DOHH2 (cell line): Measurements from ENCODE around the gene SLCO2A1.

Experiments
- H3F3A ChIP-seq: fragments of 200-600 bp; sonication (generic), shearing (Covaris generic); 2 replicates; pipeline ENCODE4 v1.6.0; 2016; ENCODE audit warnings: antibody characterized with exemption, mild to moderate bottlenecking; ENCODE audit not compliant: control insufficient read depth, insufficient read depth
- H3K27ac ChIP-seq: fragments of 200-600 bp; sonication (generic); 2 replicates; pipeline ENCODE4 v1.5.1; 2014; ENCODE audit warnings: low read depth, mild to moderate bottlenecking, low read length, moderate library complexity
- H3K27me3 ChIP-seq: fragments of 200-600 bp; sonication (generic); 2 replicates; pipeline ENCODE4 v1.6.1; 2014; ENCODE audit warnings: mild to moderate bottlenecking, low read length, mixed read lengths; ENCODE audit not compliant: control insufficient read depth
- H3K36me3 ChIP-seq: fragments of 200-600 bp; sonication (generic); 2 replicates; pipeline ENCODE4 v1.6.1; 2014; ENCODE audit warnings: mild to moderate bottlenecking, low read length, moderate library complexity, mixed read lengths; ENCODE audit not compliant: control insufficient read depth
- H3K4me1 ChIP-seq: fragments of 200-600 bp; sonication (generic); 2 replicates; pipeline ENCODE4 v1.6.1; 2014; ENCODE audit warnings: mild to moderate bottlenecking, low read length, mixed read lengths; ENCODE audit not compliant: control insufficient read depth
- H3K4me2 ChIP-seq: fragments of 200-600 bp; sonication (generic); 2 replicates; pipeline ENCODE4 v1.6.0; 2014; ENCODE audit warnings: mild to moderate bottlenecking, low read length, moderate library complexity
- H3K4me3 ChIP-seq: fragments of 200-600 bp; sonication (generic); 2 replicates; pipeline ENCODE4 v1.5.1; 2014; ENCODE audit warnings: mild to moderate bottlenecking, low read length, mixed read lengths
- H3K79me2 ChIP-seq: fragments of 200-600 bp; sonication (generic); 2 replicates; pipeline ENCODE4 v1.6.1; 2014; ENCODE audit warnings: mild to moderate bottlenecking, low read length, mixed read lengths; ENCODE audit not compliant: control insufficient read depth
- H3K9me2 ChIP-seq: fragments of 200-600 bp; sonication (generic); replicated peaks from 2 replicates; pipeline ENCODE4 v1.6.1; 2014; ENCODE audit warnings: mild to moderate bottlenecking, low read length, mixed read lengths; ENCODE audit not compliant: control insufficient read depth
- H3K9me3 ChIP-seq: fragments of 200-600 bp; sonication (generic); 2 replicates; pipeline ENCODE4 v1.6.1; 2014; ENCODE audit warnings: antibody characterized with exemption, low read length, mixed read lengths; ENCODE audit not compliant: control insufficient read depth, insufficient read depth
- H4K20me1 ChIP-seq: fragments of 200-600 bp; sonication (generic); 2 replicates; pipeline ENCODE4 v1.6.0; 2014; ENCODE audit warnings: low read depth, mild to moderate bottlenecking, antibody characterized with exemption, low read length, moderate library complexity; ENCODE audit not compliant: control insufficient read depth, insufficient read depth
- CTCF ChIP-seq: fragments of 200-600 bp; sonication (generic); IDR thresholded peaks from one replicate; pipeline ENCODE4 v1.5.1; 2014; ENCODE audit warnings: antibody characterized with exemption, mild to moderate bottlenecking, low read depth, low read length; ENCODE audit not compliant: poor library complexity, severe bottlenecking
- EZH2phosphoT487 ChIP-seq: fragments of 200-600 bp; sonication (generic); IDR thresholded peaks from 2 replicates; pipeline ENCODE4 v1.6.1; 2017; ENCODE audit warnings: borderline replicate concordance, mild to moderate bottlenecking, antibody characterized with exemption, low read length, moderate library complexity, mixed read lengths

Gene SLCO2A1

DNA sequence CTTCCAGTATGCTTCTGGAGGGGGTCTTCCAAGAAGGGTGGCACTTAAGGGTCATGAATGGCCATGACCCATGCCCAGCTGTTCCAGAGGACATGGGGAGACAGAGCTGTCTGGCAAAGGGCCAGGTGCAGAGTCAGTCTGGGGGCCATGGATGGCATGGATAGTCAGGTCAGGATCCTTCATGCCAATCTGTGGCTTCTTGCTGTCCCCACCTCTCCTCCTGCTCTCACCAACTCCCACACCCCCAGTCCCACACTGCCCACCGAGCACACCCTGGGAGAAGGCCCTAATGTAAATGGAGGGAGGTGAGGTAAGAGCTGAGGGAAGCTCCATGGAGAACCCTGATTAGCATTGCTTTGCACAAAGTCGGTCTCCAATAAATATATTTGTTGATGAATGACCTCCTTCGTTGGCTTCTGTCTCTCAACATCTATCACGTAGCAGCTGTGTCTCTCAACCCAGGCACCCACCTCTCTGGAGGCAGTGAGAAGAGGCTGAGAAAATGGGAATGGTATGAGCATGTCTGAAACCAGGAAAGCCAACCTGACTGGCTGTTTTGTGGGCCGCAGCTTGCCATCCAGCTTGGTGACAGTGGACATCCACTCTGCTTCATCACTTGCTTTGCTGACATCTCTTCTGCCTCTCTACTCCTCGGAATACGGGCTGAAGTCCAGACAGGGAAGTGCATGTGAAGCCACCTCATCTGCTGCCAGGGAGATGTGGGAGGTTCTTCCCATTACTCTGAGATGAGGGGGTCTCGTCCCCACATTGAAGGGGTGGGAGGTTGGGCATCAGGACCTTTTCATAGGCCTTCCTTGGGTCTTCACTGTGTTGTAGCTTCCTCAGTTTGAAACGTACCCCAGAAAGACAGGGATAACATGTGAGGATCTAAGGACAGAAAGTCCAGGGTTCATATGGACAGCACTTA, 96.4 kb downstream of the SLCO2A1 start:
- no peaks in the 10 kb centered on the region for H3K9me2 ChIP-seq
- no peaks in the 10 kb centered on the region for H3F3A ChIP-seq
- TF ChIP-seq CTCF (no peak), EZH2phosphoT487 (no peak)
- peaks cover 7% of the 10 kb centered on the region for H3K27me3 ChIP-seq
- H3K79me2 ChIP-seq, result no peaks in the 10 kb centered on the region
- no peaks in the 10 kb centered on the region for H3K36me3 ChIP-seq
- H3K4me3 ChIP-seq, result no peak overlapping the region
- no peak overlapping the region for H3K27ac ChIP-seq
- no peaks in the 10 kb centered on the region for H3K4me1 ChIP-seq
- H3K4me2 ChIP-seq, result no peak overlapping the region
- no peaks in the 10 kb centered on the region for H4K20me1 ChIP-seq
- no peaks in the 10 kb centered on the region for H3K9me3 ChIP-seq

DNA sequence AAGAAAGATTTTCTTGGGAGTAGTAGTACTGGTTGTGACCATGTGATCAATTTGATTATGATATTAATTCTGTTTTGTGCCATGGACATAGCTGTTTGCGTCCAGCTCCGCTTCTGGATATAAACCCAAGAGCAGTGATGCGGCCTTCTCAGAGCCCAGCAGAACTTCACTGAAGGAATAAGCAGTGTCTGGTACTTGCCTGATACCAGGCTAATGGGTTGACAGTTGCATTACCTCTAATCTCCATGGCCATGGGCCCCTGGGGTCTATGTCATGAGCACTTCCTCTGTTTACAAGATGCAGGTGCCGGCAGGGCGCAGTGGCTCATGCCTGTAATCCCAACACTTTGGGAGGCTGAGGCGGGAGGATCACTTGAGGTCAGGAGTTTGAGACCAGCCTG, 97.7 kb downstream of the SLCO2A1 start:
- no peaks in the 10 kb centered on the region for H3K36me3 ChIP-seq
- no peak overlapping the region for H3K27ac ChIP-seq
- no peak for TF ChIP-seq EZH2phosphoT487
- TF ChIP-seq CTCF, result no peak

GRCh38 chr3:133931084-133931483, 98.6 kb downstream of the SLCO2A1 start:
- Histone ChIP-seq H3K27me3 (peaks cover 17% of the 10 kb centered on the region), H3K4me1 (peaks cover 10% of the 10 kb centered on the region), H3K9me3 (no peaks in the 10 kb centered on the region), H3K4me3 (no peak overlapping the region), H4K20me1 (no peaks in the 10 kb centered on the region), H3F3A (no peaks in the 10 kb centered on the region), H3K9me2 (no peaks in the 10 kb centered on the region), H3K36me3 (no peaks in the 10 kb centered on the region), H3K4me2 (no peak overlapping the region), H3K27ac (no peak overlapping the region), H3K79me2 (no peaks in the 10 kb centered on the region)
- TF ChIP-seq EZH2phosphoT487 (no peak), CTCF (no peak)

More for the DNA sequence above, 97.7 kb downstream of the SLCO2A1 start:
- H3K4me3 ChIP-seq, result no peak overlapping the region
- peaks cover 9% of the 10 kb centered on the region for H3K4me1 ChIP-seq
- no peaks in the 10 kb centered on the region for H4K20me1 ChIP-seq
- peaks cover 14% of the 10 kb centered on the region for H3K27me3 ChIP-seq
- no peak overlapping the region for H3K4me2 ChIP-seq
- H3K79me2 ChIP-seq, result no peaks in the 10 kb centered on the region
- H3K9me2 ChIP-seq, result no peaks in the 10 kb centered on the region
- no peaks in the 10 kb centered on the region for H3F3A ChIP-seq
- H3K9me3 ChIP-seq, result no peaks in the 10 kb centered on the region
